Mucosa of gallbladder (tissue), 1 donor: Measurements from ENCODE around the gene IZUMO1. TPM values are rescaled to one million over a fixed set of nuclear protein-coding genes. Genes with fewer than 3 reads are reported as not detected.
"Not testable (repeated sequence)": the region's sequence is repeated elsewhere in the genome, so short reads cannot be mapped to it uniquely, and the experiment has no call there.

Experiments used
- DNase-seq: peaks from one replicate; pipeline ENCODE4 v3.0.0-alpha.2; 2020; ENCODE audit warnings: low spot score
- total RNA-seq: library from RNA; stranded (reverse); gene quantifications from one replicate; pipeline ENCODE4 v1.2.1, GENCODE V29; 2021
- donor health status: DM: no; HTN: no; CAD: no.

IZUMO1 gene
- total RNA-seq, 1 donor from 2014 or later: 0.20 TPM

DNA sequence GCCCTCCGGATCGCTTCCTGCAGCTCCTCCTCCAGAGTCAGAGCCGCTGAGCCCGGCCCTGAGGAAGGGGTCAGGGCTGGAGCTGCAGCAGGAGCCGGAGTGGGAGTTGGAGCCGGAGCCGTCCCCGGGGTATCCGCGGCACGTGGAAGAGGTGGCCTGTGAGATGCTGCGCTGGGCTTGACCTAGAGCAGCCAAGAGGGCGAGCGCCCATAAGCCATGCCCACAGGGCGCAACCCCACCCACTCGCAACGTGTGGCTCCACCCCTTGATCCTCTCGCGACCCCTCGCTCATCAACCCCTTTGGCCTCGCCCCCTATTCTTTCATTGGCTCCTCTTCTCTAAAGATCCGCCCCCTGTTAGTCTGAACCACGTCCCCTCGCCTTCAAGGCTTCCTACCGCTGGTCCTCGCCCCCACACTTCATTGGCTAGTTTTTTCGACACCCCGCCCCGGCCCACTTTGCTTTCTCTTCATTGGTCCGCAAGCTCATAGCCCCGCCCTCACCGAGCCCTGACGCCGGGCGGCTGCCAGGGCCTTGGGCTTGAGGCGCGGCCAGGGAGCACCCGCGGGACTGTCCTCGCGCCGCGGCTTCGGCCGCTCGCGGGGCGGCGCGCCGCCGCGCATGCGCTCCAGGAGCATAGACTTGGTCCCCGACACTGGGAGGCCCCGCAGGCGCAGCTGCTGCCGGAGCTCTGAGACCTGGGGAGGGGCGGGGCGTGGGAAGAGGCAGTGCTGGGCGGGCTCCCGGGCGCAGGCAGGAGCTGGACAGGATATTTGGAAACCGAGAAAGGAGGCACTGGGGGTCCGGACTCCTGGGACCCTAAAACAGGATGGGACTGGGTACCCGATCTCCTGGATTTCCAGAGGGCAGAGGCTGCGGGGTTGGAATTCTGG, 32.6 kb downstream of the IZUMO1 start:
- peak; percentile 99 for DNase-seq

GRCh38 chr19:48713041-48713863, 33.5 kb downstream of the IZUMO1 start:
- DNase-seq: no peak

DNA sequence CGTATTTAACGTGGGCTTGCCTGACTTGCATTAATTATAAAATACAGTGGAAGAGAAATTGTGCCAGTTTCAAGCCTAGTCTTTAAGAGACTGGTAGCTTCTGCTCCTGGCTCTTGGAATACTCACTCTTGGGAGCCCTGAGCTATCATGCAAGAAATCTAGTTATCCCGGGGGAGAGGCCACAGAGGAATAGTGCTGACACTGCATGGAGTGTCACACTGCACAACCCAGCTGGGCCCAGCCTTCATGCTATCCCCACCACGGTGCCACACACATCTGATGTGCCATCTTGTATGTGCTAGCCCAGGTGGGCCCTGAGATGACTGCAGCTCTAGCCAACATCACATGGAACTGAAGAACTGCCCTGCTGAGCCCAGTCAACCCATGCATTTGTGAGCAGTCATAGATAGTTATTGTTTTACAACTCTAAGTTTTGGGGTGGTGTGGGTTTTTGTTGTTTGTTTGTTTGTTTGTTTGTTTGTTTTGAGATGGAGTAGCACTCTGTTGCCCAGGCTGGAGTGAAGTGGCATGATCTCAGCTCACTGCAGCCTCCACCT, 35.5 kb downstream of the IZUMO1 start:
- no peak for DNase-seq

GRCh38 chr19:48708471-48708870, 38.2 kb downstream of the IZUMO1 start:
- no peak for DNase-seq

DNA sequence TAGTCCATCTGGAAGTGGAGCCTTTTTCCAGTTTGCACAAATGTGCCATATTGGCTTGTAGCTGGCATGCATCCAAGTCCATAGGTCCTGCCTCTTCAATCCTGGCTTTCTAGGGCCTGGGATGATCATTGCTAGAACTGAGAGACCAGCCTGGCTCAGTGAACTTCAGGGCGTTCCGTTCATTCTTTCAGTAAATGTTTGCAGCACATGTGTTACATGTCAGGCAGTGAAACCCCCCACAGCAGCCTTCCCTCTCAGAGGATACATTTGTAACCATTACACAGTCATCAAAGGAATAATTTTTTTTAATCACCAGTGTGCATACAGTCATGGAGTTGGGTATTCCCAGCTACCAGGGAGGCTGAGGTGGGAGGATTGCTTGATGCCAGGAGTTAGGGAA, 41.3 kb downstream of the IZUMO1 start:
- no peak for DNase-seq

GRCh38 chr19:48703316-48703715, 43.4 kb downstream of the IZUMO1 start:
- DNase-seq: no peak

DNA sequence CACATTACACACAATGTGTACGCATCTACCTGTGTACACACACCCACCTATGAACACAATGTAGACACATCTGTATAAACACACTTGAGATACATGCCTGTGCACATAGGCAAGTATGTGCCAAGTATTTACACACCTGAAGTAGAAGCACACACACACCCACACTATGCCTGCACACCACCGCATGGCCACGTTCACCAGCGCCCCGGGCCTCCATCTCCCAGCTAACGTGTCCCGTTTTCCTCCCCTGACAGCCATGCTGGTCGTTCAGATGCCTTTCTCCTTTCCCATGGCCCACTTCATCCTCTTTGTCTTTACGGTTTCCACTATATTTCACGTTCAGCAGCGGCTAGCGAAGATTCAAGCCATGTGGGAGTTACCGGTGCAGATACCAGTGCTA, 44.0 kb downstream of the IZUMO1 start:
- no peak for DNase-seq

DNA sequence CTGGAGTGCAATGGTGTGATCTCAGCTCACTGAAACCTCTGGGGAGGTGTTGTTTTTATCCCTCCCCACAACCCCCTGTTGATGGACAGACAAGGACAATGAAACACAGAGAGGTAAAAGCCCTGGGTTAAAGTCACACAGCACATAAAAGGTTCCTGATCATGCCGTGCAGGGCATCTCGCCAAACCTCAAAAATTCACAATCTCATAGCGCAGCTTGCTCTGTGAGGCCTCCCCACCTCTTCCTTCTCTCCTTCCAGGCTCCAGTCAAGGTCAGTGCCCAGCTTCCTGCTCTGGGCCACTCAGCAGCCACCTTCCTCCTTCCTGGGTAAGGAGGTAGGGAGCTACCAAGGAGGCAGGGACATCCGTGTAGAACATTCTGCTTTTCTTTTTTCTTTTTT, 48.7 kb downstream of the IZUMO1 start:
- DNase-seq: peak; percentile 69

- no peak for DNase-seq
Observed at GRCh38 chr19:48696353-48697010, 50.2 kb downstream of the IZUMO1 start.

DNA sequence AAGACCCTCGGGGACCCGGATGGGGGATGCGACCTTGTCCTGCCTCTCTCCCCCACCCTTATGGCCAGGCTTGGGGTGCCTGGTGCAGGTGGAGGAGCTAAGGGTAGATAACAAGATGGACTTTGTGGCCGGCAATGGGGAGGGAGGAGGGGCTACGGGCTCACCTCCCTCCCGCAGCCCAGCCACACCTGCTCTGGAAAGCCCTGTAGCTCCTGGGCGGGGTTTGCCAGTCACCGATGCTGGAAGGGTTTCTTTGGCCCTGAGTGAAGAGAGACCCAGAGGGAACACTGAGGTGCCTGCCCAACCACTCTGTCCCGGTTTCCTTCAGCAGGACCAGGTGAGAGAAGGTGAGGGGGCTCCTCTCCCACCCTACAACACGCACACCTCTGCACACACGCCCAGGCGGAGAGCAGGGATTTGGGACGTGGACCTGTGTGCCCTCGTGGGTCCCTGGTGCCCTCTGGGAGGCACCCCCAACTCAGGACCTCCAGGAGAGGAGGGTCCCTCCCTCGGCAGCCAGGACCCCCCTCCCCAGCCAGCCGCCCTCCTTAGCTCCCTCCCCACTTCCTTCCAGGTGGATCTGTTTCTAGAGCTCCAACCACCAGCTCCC, 50.9 kb downstream of the IZUMO1 start, which contains the start of gene FUT2:
Gene FUT2 (plus strand): TSS at position 229 of the 610 bp plus-strand sequence. CDS start 6,986 bp downstream, outside the sequence.
- peak; percentile 80 for DNase-seq

DNA sequence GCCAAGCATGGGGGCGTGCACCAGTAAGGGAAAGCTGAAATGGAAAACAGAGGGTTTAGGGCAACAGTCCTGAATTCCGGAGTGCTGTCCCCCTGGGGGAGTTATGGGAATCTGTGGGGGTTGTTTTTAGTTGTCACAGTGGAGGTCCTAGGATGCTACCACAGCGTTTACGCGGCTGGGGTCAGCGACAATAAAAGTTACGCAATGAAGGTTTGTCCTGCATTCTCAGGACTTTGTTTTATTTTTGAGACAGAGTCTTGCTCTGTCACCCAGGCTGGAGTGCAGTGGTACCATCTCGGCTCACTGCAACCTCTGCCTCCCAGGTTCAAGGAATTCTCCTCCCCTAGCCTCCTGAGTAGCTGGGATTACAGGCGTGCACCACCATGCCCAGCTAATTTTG, 53.1 kb downstream of the IZUMO1 start:
- DNase-seq: not testable (repeated sequence)

Other genes with a start within 250 kb of the IZUMO1 start
- gene LMTK3, start 235.1 kb downstream of the IZUMO1 start, total RNA-seq: 21.0 TPM
- gene SULT2B1, start 194.7 kb downstream of the IZUMO1 start, total RNA-seq: 13.1 TPM
- not detected for gene SPACA4, start 140.2 kb downstream of the IZUMO1 start, total RNA-seq
- gene FAM83E, start 131.8 kb downstream of the IZUMO1 start, total RNA-seq: 143 TPM
- 1,057 TPM for gene RPL18, start 127.7 kb downstream of the IZUMO1 start, total RNA-seq
- gene SPHK2, start 127.4 kb downstream of the IZUMO1 start, total RNA-seq: 51.8 TPM
- 39.9 TPM for gene DBP, start 109.5 kb downstream of the IZUMO1 start, total RNA-seq
- gene CA11, start 100.7 kb downstream of the IZUMO1 start, total RNA-seq: 46.2 TPM
- gene NTN5, start 73.9 kb downstream of the IZUMO1 start, total RNA-seq: 0.46 TPM
- 78.1 TPM for gene FUT2, start 50.9 kb downstream of the IZUMO1 start, total RNA-seq
- 1.6 TPM for gene MAMSTR, start 27.2 kb downstream of the IZUMO1 start, total RNA-seq
- 13.1 TPM for gene RASIP1, start 6.3 kb downstream of the IZUMO1 start, total RNA-seq
- gene FUT1, start 5.7 kb upstream of the IZUMO1 start, total RNA-seq: 1.0 TPM
- gene FGF21, start 8.6 kb upstream of the IZUMO1 start, total RNA-seq: not detected
- gene BCAT2, start 64.1 kb upstream of the IZUMO1 start, total RNA-seq: 56.3 TPM
- gene HSD17B14, start 89.6 kb upstream of the IZUMO1 start, total RNA-seq: 10.6 TPM
- gene PLEKHA4, start 121.7 kb upstream of the IZUMO1 start, total RNA-seq: 18.9 TPM
- 42.7 TPM for gene PPP1R15A, start 125.5 kb upstream of the IZUMO1 start, total RNA-seq
- gene TULP2, start 151.8 kb upstream of the IZUMO1 start, total RNA-seq: 0.75 TPM
- gene NUCB1, start 153.4 kb upstream of the IZUMO1 start, total RNA-seq: 292 TPM
- gene DHDH, start 186.8 kb upstream of the IZUMO1 start, total RNA-seq: 1.9 TPM
- gene BAX, start 208.0 kb upstream of the IZUMO1 start, total RNA-seq: 110 TPM
- 4,398 TPM for gene FTL, start 218.4 kb upstream of the IZUMO1 start, total RNA-seq
- 41.3 TPM for gene GYS1, start 246.4 kb upstream of the IZUMO1 start, total RNA-seq
- gene RUVBL2, start 247.0 kb upstream of the IZUMO1 start, total RNA-seq: 60.3 TPM